GM18858 (cell line): ENCODE results near the gene MAN1A2.
"Not testable (repeated sequence)": the region's sequence is repeated elsewhere in the genome, so short reads cannot be mapped to it uniquely, and the experiment has no call there.

ENCODE experiments used
- ATAC-seq: cut with Tn5 transposase; IDR thresholded peaks from one replicate; pipeline ENCODE4 v1.9.1; 2021; ENCODE audit not compliant: unreplicated experiment

Gene MAN1A2

GRCh38 chr1:117396636-117397035, 29.4 kb downstream of the MAN1A2 start:
- no peak for ATAC-seq

- no peak for ATAC-seq
These were observed 31.7 kb downstream of the MAN1A2 start for GRCh38 chr1:117398957-117399356.

GRCh38 chr1:117401761-117402160, 34.5 kb downstream of the MAN1A2 start:
- ATAC-seq, result no peak

- no peak for ATAC-seq
These were observed 36.3 kb downstream of the MAN1A2 start for GRCh38 chr1:117403597-117403996.

- no peak for ATAC-seq
These were observed 37.8 kb downstream of the MAN1A2 start for GRCh38 chr1:117405042-117405441.

GRCh38 chr1:117412472-117412871, 45.2 kb downstream of the MAN1A2 start:
- ATAC-seq, result no peak

- ATAC-seq, result no peak
These were observed 46.2 kb downstream of the MAN1A2 start for GRCh38 chr1:117413412-117413811.

- ATAC-seq, result no peak
These were observed 47.7 kb downstream of the MAN1A2 start for GRCh38 chr1:117414943-117415342.

- no peak for ATAC-seq
These were observed 48.8 kb downstream of the MAN1A2 start for GRCh38 chr1:117416004-117416403.

- no peak for ATAC-seq
These were observed 49.4 kb downstream of the MAN1A2 start for GRCh38 chr1:117416546-117417125.

GRCh38 chr1:117425050-117425734, 57.9 kb downstream of the MAN1A2 start:
- no peak for ATAC-seq

GRCh38 chr1:117427297-117427696, 60.0 kb downstream of the MAN1A2 start:
- ATAC-seq, result no peak

- no peak for ATAC-seq
These were observed 66.7 kb downstream of the MAN1A2 start for GRCh38 chr1:117433943-117434342.

GRCh38 chr1:117436513-117436912, 69.3 kb downstream of the MAN1A2 start:
- ATAC-seq, result no peak

- no peak for ATAC-seq
These were observed 80.4 kb downstream of the MAN1A2 start for GRCh38 chr1:117447661-117448060.

- ATAC-seq, result no peak
These were observed 85.0 kb downstream of the MAN1A2 start for GRCh38 chr1:117452216-117452615.

GRCh38 chr1:117453958-117454357, 86.7 kb downstream of the MAN1A2 start:
- ATAC-seq, result no peak

GRCh38 chr1:117458410-117458809, 91.2 kb downstream of the MAN1A2 start:
- not testable (repeated sequence) for ATAC-seq

- no peak for ATAC-seq
These were observed 99.5 kb downstream of the MAN1A2 start for GRCh38 chr1:117466761-117467160.

- no peak for ATAC-seq
These were observed 100.1 kb downstream of the MAN1A2 start for GRCh38 chr1:117467336-117467735.

- no peak for ATAC-seq
These were observed 105.8 kb downstream of the MAN1A2 start for GRCh38 chr1:117473063-117473462.

GRCh38 chr1:117475495-117475894, 108.2 kb downstream of the MAN1A2 start:
- not testable (repeated sequence) for ATAC-seq

GRCh38 chr1:117479086-117479485, 111.8 kb downstream of the MAN1A2 start:
- ATAC-seq, result no peak
